HL-60/S4 (cell line): Measurements from ENCODE around the gene OR7G1.
"Not testable (repeated sequence)": the region's sequence is repeated elsewhere in the genome, so short reads cannot be mapped to it uniquely, and the experiment has no call there.

Experiments
- in situ Hi-C: fragments of 300-500 bp; cut with MboI; formaldehyde crosslinking; loops from 2 replicates; pipeline ENCODE4 v1.14.3; 2022; ENCODE audit warnings: low sequenced_read_pairs

Gene OR7G1

GRCh38 chr19:9086761-9087160, 28.8 kb downstream of the OR7G1 start, which contains the start of gene OR1M1:
OR1M1 (plus strand) TSS chr19:9087061; CDS start chr19:9093245, 6,184 bp downstream.
- in situ Hi-C loops: no loop called here

DNA sequence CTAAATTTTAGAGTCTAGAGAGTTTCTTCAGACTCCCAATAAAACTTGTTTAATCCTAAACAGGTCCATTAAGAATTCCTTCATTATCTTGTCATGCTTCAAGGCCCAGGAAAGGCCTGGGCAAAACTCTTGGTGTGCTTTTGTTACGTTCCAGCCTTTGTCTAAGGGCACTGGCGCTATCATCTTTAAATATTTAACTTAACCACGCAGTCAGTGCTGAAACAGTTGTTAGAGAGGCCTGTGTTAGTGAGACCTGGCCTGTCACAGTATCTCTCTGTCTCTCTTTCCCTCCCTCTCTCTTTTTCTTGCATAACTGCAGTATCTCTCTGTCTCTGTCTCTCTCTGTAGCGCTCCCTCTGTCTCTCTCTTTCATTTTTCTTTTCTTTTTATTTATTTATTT, 36.9 kb downstream of the OR7G1 start:
- in situ Hi-C loops: no loop called here

DNA sequence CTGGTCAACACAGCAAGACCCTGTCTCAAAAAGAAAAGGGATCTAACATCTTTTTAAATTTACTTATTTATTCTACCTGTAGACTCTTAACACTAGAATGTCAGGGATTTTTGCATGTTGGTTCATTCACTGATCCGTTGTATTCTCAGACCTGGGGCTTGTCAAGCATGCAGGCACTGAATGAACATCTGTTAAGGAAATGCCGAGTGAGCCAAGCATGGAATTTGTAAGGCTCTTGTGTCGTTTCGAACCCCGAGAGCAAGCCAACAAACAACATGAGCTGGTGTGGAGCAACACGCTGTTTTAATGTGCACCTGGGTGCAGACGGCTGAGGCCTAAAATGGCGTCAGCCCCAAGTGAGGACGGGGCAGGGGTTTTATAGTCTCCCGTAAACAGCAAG, 38.7 kb downstream of the OR7G1 start:
- in situ Hi-C loops: no loop called here

DNA sequence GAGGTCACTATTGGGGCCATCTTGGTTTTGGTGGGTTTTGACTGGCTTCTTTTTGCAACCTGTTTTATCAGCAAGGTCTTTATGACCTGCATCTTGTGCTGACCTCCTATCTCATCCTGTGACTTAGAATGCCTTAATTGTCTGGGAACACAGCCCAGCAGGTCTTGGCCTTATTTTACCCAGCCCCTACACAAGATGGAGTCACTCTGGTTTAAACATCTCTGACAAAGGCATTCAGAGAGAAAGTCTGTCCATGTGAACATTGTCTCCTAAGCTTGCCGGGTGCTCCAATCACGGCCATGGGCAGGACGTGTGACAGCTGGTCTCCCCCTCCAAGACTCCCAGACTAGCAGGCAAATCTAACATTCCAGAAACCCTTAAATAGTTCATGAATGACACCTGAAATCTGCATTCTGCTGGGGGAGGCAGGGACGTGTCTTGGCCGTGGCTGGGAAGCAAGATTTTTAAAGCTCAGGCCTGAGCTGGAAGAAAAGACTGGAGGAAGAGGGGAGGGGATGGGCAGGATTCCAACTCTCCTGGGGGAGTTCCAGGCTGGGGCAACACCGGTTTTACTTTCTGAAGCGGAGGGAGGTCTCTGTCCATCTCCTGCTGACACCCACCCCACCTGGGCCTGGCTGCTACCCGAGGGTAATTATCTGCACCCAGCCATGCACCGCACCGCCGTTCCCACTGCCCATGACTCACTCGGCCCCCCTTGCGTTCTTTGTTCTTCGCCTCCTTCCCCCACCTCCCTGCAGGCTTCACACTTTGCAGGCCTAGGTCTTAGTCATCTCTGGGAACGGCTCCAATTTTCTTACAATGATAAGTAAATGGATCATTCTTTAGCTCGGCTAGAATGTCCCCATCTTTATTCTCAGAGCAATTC, 40.3 kb downstream of the OR7G1 start:
- in situ Hi-C loops: no loop called here

GRCh38 chr19:9073806-9074205, 41.8 kb downstream of the OR7G1 start:
- in situ Hi-C loops: no loop called here

DNA sequence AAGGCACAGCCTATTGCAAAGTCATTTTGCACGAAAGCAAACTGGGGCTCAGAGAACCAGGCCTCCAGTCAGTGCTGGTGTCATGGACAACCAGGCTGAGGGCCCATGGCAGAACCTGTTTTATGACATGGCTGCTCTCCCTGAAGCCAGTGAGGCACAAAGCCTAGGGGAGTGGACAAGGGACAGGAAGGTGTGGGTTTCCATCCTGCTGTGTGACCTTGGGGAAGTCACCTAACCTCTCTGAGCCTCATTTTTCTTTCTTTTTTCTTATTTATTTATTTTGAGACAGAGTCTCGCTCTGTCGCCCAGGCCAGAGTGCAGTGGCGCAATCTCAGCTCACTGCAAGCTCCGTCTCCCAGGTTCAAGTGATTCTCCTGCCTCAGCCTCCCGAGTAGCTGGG, 43.8 kb downstream of the OR7G1 start:
- in situ Hi-C loops: not testable (repeated sequence)

DNA sequence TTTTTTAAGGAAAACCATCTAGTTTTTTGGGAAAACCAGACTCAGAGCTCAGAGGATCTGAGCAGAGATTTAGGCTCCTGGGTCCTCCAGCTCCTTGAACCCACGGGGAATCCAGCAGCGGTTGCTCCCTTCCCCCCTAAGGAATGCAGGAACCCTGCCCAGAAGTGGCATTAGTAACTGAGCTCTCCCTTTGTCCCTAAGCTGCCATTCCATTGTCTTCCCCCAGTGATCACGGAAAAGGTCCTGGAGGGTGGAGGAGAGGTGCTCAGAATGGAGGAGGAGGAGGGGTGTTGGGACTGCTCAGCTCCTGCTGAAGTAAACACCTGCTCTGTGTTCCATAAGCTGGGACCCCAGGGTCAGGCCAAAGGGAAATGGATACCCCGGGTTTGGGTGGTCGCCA, 45.5 kb downstream of the OR7G1 start:
- in situ Hi-C loops: no loop called here

- in situ Hi-C loops: no loop called here
Observed at GRCh38 chr19:9065457-9066014, 50.0 kb downstream of the OR7G1 start.
